ENCODE measurements around the gene SFPQ.

DNA sequence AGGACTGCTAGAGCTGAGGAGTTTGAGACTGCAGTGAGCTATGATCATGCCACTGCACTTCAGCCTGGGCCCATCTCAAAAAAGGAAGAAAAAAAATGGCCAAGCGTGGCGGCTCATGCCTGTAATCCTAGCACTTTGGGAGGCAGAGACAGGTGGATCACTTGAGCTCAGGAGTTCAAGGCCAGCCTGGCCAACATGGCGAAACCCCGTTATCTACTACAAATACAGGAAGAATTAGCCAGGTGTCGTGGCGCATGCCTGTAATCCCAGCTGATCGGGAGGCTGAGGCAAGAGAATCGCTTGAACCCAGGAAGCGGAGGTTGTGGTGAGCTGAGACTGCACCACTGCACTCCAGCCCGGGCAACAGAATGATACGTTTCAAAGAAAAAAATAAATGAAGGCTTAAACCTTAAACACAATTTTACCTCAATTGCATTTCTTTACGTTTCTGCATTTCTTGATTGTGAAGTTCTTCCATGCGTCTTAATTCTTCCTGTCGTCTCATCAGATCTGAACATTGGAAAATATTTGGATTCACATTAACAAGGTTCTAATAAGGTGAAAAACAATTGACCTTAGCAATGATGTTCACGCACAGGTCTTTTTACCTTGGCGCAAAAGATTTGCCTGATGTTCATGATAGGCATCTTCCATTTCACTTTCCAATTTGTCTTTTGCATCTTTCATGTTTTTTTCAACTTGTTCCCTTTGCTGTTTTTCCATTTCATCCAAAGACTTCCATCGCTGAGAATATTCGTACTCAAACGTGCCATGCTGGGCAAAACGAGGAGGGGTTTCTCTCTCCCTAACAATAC is 4.2 kb downstream of the SFPQ start:
- TF ChIP-seq EP300 (IDR thresholded peaks at IDR 0.05; ENCODE audit: low read depth): no peak
- no peak for TF ChIP-seq CTCF (IDR thresholded peaks at IDR 0.05)
- TF ChIP-seq POLR2AphosphoS5 (IDR thresholded peaks at IDR 0.05): no peak
- TF ChIP-seq POLR2A (IDR thresholded peaks at IDR 0.05): no peak
